G401.6 (cell line): ENCODE results near the gene C13orf46.
"Not testable (repeated sequence)": the region's sequence is repeated elsewhere in the genome, so short reads cannot be mapped to it uniquely, and the experiment has no call there.

Experiments used
- FAIRE-seq: peaks from 2 replicates; lab custom pipeline; 2012; peaks lifted over from hg19 to GRCh38; lab: Jason Lieb, UNC

C13orf46 gene

GRCh38 chr13:113922412-113923118 lies 51.3 kb downstream of the C13orf46 start:
- no peak for FAIRE-seq

- FAIRE-seq = no peak
Observed at GRCh38 chr13:113921763-113922162, 52.1 kb downstream of the C13orf46 start.

GRCh38 chr13:113920606-113921286 lies 53.1 kb downstream of the C13orf46 start:
- no peak for FAIRE-seq

GRCh38 chr13:113919761-113920559 lies 53.9 kb downstream of the C13orf46 start:
- FAIRE-seq = no peak

GRCh38 chr13:113918981-113919701 lies 54.7 kb downstream of the C13orf46 start:
- FAIRE-seq = no peak

- no peak for FAIRE-seq
Observed at GRCh38 chr13:113918580-113918979, 55.3 kb downstream of the C13orf46 start.

- FAIRE-seq = no peak
Observed at GRCh38 chr13:113917594-113918371, 56.1 kb downstream of the C13orf46 start.

- no peak for FAIRE-seq
Observed at GRCh38 chr13:113917096-113917495, 56.8 kb downstream of the C13orf46 start.

- no peak for FAIRE-seq
Observed at GRCh38 chr13:113916330-113916815, 57.5 kb downstream of the C13orf46 start.

- no peak for FAIRE-seq
Observed at GRCh38 chr13:113915786-113916329, 58.0 kb downstream of the C13orf46 start.

- FAIRE-seq = no peak
Observed at GRCh38 chr13:113915012-113915763, 58.7 kb downstream of the C13orf46 start.

GRCh38 chr13:113914333-113915011 lies 59.4 kb downstream of the C13orf46 start:
- no peak for FAIRE-seq

GRCh38 chr13:113913838-113914237 lies 60.0 kb downstream of the C13orf46 start:
- FAIRE-seq = not testable (repeated sequence)

GRCh38 chr13:113913408-113913807 lies 60.5 kb downstream of the C13orf46 start:
- not testable (repeated sequence) for FAIRE-seq

GRCh38 chr13:113912596-113912995 lies 61.3 kb downstream of the C13orf46 start:
- FAIRE-seq = no peak

- FAIRE-seq = no peak
Observed at GRCh38 chr13:113907635-113908617, 66.0 kb downstream of the C13orf46 start.

- FAIRE-seq = no peak
Observed at GRCh38 chr13:113906571-113906970, 67.3 kb downstream of the C13orf46 start.

GRCh38 chr13:113905942-113906341 lies 67.9 kb downstream of the C13orf46 start:
- no peak for FAIRE-seq
